Stimulated activated CD8-positive, alpha-beta memory T cell treated with anti-CD3 and anti-CD28 coated beads, Interleukin-2, amount 100 ng/mL, for 48 hours (primary cell): ENCODE measurements around the gene RAD52.

Experiments used
- DNase-seq, 2 donors: peaks; one replicate each; pipeline ENCODE4 v3.0.0-alpha.2; 2020; ENCODE audit warnings: low read depth in 2 of 2

RAD52 gene

DNA sequence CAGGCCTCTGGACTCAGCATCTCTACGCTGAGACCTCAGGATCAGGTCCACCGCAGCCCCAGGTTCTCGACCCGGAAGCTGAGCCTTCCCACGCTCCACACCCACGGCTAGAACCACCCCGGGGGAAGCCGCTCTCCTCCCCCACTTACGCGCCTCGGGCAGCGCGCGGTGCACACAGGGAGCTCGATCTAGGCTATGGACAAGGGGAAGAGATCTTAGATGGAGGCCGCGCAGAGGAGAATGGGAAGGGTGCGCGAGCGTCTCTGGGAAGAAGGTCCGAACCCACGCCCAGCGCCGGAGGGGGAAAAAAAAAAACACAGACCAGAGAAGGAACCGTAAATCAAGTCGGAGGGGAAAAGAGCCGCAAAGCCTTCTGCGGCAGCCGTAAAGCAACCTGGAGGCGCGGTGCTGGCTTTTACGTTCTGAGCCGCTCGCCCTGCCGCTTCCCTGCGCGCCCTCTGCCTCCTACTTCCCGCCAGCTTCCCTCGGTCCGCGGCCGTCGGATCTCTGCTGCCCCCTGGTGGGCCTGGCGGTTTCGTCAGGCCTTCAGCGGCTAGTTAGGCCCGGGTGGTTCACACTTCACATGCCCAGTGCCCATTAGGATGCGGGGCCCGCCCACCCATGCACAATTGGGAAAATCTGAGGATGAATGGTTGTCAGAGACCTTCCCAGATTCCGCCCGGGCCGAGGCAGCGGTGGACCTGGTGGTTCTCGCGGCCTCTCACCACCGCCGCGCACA, at the start of gene RAD52:
Gene RAD52 (minus strand): TSS at position 242 of the 739 bp plus-strand sequence. CDS start 16,636 bp downstream, outside the sequence.
- peak; percentile 93 to 97 for DNase-seq

DNA sequence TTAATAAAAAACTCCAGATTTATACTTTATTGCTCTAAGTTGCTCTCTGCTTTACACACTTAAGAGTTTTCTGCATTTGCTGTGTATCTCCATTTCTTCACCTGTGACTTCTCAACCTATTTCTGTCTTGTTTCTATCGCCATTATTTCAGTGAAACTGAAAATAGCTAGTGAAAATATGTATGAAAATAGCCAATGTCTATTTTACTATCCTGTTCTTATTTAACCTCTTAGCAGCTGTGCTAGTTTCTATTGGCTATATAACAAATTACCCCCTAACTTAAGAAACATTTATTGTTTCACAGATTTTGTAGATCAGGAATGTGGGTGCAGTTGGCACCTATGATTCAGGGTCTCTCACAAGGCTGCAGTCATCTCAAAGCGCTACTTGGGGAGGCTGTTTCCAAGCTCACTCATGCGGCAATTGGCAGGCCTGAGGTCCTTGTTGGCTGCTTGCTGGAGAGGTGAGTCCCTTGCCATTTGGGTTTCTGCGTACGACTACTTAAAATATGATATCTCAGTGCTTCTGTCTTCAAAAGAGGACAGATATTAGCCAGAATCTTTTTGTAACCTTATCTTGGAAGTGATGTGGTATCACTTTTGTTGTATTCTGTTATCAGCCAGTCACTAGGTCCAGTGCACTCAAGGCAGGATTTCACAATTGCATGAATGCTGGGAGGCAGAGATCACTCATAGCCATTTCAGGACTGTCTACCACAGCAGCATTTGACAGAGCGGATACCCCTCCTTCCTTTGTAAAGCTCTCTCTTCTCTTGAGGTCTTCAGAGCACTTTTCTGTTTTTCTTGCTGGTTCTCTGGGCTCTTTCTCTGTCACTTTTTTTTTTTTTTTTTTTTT, 48.8 kb upstream of the RAD52 start:
- no peak for DNase-seq

DNA sequence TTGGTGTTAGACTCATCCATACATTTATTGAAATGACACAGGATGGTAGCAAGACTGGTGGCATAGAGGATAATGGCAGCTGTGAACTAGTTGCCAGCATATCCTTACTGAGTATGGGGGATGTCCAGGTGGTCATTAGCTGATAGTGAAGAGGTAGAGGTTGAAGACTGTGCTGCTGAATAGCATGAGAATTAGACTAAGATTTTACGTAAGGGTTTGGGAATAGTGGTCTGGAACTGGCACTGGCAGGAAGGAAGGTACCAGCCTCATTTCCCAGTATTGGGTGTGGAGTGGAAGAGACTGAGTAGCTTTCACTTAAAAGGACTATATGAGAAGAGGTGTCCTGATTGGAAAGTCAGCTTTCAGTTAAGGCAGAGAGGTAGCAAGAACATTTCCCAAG, 48.0 kb upstream of the RAD52 start:
- DNase-seq, result no peak

DNA sequence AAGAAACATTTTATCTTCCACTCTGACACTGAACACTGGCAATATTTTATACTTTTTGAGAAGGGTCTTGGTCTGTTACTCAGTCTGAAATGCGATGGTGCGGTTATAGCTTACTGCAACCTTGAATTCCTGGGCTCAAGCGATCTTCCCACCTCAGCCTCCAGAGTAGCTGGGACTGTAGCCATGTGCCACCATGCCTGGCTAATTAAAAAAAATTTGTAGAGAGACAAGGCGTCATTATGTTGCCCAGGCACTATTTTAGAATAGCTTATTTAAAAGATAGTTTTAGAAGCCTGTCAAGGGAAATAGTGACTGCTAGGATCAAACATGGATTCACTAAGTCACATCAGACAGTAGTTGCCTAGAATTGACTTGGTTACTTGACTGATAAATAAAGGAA, 47.4 kb upstream of the RAD52 start:
- DNase-seq, result no peak

DNA sequence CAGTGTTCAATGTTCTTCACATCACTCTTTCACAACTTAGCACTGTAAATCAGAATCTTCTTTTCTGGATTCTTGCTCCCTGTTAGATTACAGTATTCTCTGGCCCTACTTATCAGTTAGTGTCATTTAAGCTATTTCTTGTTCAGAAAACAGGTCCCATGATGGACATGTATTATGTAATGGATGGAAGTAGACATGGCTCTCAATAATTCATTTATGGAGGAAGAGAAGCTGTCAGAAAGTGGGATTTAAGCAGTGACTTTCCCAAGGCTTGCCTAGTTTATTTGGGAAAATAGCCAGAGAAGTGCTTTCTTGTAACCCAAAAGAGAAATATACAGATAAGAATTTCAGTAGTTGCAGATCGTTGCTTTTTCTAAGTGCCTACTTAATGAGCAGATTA, 43.2 kb upstream of the RAD52 start:
- no peak for DNase-seq

DNA sequence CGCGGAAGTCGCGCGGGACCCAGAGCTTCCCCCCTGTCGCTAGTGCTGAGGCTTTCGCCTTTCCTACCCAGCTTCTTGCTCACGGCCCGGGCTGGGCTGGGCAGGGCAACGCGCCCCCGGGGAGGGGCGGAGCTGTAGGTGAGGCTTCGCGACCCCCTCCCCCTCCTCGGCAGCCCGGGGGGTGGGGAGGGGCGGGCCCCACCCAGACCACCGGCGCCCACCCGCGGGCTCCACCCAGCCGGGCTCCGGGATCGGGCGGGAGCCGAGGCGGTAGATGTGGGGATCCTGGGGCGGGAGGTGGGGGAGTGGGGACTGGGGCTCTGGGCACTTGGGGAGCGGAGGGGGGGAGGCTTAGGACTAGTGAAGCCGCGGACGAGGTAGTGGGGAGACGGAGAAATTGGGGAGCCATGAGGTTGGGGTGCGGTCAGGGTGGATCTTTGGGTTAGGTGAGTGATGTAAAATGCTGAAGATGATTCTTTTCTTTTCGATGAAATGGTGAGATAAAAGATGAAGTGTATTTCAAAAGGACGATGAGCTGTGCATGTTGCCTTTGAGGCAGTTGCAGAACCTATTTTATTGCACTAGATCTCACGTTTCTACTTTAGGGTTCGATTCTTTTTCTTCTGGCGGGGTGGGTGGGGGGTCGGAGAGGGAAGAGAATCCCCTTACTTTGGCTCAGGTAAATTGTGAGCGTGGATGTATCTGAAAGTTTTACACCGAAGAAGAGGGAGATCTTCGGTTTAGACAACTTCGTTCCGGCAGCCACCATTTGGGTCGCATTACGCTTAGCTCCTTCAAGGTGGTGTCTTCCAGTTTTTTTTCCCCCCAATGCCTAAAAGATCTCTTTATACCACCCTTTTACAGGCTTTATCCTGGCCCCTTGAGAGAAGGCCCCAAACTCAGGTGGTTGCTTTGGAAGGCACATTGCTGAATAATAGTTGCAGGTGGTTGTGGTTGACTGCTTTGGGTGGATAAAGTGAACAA, 42.1 kb upstream of the RAD52 start:
- peak; percentile 5 to 46 for DNase-seq

DNA sequence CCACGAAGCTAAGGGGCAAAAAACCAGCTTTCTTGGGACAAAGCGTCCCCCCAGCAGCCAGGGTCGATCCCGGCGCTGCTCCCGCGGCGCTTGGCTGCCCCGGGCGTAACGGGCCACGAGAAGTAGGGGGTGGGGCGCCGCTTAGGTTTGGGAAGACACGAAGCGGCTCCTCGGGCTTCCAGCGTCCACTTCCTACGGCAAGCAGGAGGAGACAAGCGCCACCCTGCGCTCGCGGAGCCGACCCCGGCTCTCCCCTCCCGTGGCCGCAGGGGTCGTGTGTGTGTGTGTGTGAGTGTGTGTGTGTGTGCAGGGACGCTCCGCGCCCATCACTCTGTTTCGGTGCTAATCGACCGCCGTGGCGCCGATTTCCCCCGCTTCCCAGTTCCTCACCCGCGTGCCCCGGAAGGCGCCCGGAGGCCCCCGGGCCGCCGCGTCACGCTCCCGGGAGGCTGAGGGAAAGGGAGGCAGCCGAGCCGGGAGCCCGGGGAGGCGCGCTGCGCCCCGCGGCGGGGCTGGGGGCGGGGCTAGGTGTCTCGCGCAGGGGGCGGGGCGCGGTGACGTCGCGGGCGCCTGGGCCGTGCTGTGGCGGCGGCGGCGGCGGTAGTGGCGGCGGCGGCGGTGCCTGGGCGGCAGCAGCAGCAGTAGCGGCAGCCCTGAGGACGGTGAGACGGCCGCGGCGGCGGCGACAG, 41.3 kb upstream of the RAD52 start, which contains the start of gene ERC1:
Gene ERC1 (plus strand): TSS at position 563 of the 689 bp plus-strand sequence. CDS start 36,681 bp downstream, outside the sequence.
- DNase-seq, result peak; percentile 74 to 80

DNA sequence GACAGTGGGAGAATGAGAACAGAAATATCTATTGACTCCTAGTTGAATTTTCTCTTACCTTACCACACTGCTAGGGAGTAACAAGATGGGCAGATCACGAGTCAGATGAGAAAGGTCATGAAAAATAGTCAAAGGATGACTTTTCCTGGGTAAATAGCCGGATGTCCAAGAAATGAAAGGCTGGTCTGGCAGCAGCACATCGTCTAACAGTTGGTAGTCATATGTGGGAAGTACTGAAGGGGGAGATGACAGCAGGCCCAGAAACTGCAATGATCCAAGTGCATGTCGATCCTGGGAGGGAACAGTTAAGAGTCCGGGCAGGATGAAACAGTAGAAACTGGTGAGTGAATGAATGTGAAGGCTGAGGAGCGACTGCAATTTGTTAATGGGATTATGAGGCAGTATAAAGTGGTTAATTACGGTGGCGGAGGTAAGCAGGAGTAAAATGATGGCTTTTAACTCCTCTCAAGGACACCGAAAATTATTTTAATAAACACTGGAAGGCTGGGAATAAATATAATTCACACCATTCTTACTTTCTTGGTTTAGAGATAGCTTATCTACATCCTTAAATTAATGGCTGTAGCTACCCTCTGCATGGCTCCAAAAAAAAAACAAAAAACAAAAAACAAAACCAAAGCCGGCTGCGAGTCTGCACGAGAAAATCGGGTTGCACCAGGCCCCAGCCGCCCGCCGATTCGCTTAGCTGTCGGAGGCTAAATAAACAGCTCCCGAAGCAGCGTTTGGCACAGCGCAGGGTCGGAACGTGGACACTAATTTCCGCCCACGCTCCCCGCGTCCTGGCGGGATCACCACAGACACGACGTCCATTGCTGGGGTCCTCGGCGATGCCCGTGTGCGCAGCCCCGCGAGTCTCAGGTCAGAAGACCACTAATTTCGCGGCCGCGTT, 40.5 kb upstream of the RAD52 start:
- DNase-seq, result peak; percentile 25 to 39

DNA sequence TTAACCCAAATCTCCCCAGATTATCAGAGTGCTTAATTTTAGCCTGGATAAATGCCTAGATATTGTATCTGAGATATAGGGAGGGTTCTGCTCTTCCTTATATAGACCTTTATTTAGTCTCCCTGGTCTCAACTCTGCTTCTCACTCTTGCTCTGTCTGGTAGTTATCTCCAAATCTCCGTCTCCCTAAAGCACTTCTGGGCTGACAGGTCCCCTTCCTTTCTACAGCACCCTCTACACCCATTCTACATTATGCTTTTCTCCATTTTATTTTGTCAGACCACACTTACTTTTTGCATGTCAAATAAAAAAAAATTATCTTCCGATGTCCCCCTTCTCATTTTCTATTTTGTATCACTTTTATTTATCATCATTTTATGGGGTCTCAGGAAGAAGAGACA, 39.6 kb upstream of the RAD52 start:
- DNase-seq, result no peak

DNA sequence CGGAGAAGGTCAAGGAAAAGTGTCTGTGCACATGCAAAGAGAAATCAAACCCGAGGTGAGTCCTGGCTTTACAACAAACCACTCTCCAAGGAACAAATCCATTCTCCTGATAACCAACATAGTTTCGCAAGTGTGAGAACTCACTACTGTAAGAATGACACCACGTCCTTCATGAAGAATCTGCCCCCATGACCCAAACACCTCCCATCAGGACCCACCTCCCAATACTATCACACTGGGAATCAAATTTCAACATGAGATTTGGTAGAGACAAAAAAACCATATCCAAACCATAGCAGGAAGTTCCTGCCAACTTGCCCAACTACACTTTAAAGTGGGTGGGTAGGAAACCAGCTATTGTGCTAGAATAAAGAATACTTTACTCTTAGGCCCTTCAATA, 39.2 kb upstream of the RAD52 start:
- DNase-seq, result no peak

DNA sequence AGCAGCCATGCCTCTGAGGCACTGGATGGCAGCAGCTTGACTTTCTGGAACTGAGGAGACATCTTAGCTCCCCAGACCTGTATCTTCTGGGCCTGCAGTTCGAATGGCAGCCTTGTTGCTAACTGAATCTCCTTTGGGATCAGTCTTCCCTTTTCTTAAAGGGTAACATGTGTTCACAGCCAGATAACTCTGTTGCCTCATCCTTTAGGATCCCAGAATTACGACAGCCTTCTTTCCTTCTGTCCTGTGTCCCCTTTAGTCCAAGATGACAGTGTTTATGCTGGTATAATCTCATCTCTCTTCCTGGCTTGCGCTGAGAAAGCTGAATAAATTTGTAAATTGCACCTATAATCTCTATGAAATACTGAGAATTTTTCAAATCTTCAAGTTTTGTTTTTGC, 32.5 kb upstream of the RAD52 start:
- no peak for DNase-seq

DNA sequence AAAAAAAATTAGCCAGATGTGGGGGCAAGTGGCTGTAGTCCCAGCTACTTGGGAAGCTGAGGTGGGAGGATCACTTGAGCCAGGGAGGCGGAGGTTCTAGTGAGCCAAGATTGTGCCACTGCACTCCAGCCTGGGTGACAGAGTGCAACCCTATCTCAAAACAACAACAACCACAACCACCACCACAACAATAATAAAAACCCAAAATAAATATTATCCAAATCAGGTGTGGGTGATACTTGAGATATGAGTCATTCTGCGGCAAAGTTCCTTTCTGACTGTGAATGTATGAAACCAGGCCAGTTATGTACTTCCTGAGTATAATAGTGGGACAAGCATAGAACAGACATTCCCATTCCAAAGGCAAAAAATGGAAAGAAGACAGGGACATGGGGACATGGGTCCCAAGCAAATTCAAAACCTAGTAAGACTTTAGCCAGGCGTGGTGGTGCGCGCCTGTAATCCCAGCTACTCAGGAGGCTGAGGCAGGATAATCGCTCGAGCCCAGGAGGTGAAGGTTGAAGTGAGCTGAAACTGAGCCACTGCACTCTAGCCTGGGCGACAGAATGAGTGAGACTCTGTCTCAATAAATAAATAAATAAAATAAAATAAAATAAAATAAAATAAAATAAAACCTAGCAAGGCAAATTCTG, 31.8 kb upstream of the RAD52 start:
- DNase-seq, result no peak

DNA sequence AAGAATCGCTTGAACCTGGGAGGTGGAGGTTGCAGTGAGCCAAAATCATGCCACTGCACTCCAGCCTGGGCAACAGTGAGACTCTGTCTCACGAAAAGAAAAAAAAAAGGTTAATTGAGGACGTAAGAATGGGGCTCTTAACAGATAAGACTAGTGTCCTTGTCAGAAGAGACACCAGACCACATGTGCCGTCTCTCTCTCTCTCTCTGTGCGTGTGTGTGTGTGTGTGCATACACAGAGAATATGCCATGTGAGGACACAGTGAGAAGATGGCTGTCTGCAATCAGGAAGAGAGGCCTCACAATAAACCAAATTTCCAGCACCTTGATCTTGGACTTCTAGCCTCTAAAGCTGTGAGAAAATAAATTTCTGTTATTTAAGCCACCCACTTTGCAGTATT, 29.9 kb upstream of the RAD52 start:
- no peak for DNase-seq

DNA sequence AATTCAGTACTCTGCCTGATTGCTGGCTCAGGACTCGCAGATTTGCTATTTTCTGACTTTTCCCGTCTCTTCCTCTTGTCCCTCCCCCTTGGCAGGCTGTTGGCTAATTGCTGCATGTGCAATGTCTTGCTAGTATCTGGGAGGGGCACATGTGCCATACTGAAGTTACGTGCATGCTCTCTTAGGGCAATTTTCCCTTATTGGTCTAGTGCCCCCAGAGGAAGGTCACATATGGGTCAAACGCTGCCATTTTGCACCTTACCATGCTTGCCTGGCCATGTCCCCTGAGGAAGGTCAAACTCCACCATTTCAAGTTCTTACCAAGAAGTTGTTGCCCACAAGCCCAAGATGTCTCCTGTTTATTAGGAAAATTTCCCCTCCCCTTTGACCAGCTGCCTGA, 27.7 kb upstream of the RAD52 start:
- no peak for DNase-seq

DNA sequence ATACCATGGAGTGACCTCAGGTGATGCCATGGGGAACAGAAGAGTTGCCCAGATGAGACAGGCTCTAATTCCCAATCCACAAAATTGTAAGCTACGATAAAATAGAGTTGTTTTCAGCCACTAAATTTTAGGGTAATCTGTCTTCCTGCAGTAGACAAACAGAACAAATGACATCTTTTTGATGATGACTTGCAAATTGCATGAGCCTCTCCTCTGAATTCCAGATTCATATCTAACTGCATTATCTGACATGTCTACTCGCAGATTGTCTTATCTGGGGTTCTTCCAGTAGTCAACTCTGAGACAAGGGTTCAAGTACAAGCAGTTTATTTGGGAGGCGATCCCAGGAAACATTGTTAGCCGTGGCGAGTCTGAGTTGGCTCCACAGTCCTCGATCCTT, 27.1 kb upstream of the RAD52 start:
- no peak for DNase-seq

DNA sequence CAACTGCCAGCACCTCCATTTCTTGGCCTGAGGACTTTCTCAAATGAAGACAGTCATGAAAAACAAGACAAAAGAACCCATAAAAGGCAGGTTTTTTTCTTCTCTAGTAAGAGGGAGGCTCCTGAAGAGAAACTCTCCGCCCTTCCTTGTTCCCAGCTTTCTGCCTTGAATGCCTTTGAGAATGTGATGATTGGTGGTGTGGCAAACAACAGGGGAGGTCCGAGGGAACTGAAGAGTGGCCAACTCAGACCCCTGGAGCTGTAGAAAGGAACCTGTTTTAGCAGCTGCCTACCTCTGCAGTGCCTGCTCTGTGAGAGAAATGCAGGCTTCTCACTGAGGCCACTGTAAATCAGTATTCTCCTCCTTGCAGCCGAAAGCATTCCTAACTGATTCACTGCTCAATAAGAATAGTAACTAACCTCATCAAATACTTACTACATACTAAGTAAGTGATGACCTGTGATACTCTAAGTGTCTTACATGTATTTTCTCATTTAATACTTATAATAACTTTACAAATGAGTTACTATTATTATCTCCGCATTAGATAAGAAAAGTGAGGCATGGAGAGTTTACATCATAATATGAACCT, 24.9 kb upstream of the RAD52 start:
- no peak for DNase-seq

DNA sequence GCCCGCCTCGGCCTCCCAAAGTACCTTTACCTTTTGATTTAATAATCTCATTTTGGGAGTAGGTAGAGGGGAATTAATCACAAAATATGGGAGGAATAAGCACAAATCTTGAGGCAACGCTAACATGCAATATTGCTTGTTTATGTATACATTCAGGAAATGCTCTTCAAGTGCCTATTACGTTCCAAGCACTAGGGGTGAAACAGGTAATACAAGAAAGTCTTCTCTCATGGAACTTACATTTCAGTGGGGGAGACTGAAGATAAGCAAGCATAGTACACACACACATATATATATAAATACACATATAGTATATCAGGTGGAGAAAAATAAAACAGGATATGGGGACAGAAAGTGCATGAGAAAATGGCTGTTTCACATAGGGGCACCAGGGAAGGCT, 22.5 kb upstream of the RAD52 start:
- no peak for DNase-seq

DNA sequence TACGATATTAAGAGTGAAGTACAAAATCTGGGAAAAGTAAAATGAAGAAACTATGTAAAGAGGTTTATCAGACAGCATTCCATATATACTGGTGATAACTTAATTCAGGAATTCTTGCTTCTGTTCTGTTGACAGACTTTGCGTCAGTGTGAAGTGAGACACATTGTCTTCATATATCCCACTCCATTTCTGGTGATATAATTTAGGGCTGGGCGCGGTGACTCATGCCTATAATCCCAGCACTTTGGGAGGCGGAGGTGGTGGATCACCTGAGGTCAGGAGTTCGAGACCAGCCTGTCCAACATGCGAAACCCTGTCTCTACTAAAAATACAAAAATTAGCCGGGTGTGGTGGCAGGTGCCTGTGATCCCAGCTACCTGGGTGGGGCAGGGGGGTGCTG, 20.3 kb upstream of the RAD52 start:
- no peak for DNase-seq

DNA sequence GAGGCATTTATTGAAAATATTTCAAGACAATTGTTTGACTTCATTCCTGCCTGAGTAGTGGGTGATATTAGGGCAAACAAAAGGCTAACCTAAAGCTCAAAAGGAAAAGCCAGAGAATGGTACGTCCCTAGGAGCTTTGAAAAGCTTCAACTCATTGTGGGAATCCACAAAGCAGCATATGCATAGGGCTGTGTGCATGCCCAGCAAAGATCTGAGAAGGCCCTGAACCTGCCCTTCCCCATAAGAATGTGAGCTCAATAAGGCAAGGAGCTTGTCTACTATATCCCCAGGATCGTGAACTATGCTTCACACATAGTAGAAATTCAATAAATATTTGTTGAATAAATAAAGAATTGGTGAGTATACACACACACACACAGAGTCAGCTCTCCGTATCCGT, 19.1 kb upstream of the RAD52 start:
- no peak for DNase-seq
